GM19395 (cell line): ENCODE data around the gene RGS7.

Source experiments
- ATAC-seq: cut with Tn5 transposase; IDR thresholded peaks from one replicate; pipeline ENCODE4 v1.9.1; 2021; ENCODE audit warnings: mild to moderate bottlenecking, moderate library complexity; ENCODE audit not compliant: unreplicated experiment

Gene RGS7

DNA sequence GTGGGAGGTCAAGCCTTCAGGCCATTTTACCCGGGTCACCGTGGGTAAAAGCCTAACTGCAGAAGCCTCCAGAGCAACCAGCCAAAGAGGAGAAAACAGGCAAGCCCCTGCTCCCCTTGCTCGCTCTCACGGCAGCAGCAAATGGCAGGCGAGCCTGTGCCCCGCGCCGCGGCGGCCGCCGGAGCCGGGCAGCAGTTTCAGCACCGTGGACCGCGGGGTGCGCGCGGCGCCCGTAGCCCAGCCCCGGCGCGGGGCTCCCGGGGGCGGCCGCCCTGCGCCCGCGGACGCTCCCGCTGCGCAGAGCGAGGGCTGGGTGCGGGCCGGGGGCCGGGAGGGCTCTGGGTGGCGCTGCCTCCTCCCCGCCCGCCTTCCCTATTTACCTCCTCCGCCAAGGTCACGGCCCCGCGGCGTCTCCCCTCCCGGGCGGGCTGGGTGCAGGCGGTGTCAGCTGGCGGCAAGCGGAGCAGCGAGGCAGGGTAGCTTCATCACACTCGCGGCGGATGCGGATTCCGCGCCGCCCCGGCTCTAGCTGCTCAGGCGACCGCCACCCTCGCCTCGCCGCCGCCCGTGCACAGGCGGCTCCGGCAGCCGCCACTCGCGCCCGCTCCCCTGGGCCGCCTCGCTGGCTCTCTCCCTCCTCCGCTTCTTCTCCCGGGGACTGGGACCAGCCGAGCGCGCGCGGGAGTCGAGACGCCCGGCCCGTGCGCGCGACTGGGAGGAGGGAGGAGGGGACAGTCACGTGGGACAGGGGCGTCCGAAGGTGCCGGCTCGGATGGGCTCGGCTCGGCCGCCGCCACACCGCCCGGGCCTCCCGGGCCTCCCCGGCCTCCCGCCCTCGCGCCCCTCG is at the start of gene RGS7:
Gene RGS7 (minus strand): TSS at position 687 of the 847 bp plus-strand sequence.
- peak; percentile 72 for ATAC-seq

- ATAC-seq = no peak
Measured at GRCh38 chr1:241406421-241406820, 49.4 kb upstream of the RGS7 start.

DNA sequence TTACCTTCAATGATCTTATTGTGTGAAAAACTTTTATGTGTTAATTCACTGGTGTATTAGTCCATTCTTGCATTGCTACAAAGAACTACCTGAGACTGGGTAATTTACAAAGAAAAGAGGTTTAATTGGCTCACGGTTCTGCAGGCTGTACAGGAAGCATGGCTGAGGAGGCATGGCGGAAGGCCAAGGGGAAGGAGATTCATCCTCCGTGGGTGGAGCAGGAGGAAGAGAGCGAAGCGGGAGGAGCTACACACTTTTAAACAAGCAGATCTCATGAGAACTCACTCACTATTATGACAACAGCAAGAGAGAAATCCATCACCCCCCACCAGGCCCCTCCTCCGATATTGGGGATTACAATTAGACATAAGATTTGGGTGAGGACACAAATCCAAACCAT is 44.2 kb upstream of the RGS7 start:
- no peak for ATAC-seq

- no peak for ATAC-seq
Measured at GRCh38 chr1:241396747-241397681, 40.0 kb upstream of the RGS7 start.

GRCh38 chr1:241391926-241392710 is 35.1 kb upstream of the RGS7 start:
- ATAC-seq = no peak

DNA sequence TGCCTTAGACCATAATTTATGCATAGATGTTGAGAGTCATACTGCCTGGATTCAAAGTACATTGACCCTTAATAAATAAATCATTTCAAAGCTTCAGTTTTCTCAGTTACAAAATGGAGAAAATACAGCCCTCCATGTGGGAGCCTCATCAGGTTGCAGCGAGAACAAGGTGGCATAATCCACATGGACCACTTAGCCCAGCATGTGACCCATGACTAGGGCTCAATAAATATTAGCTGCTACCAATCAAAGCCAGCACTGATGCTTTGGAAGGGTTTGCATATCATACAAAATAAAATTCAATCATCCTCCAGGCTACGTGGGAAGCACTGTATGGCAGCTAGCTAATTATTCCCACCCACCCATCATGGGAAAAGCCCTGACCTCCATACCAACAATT is 33.5 kb upstream of the RGS7 start:
- ATAC-seq = no peak

- no peak for ATAC-seq
Measured at GRCh38 chr1:241389400-241389799, 32.4 kb upstream of the RGS7 start.

GRCh38 chr1:241387216-241387615 is 30.2 kb upstream of the RGS7 start:
- ATAC-seq = no peak

- ATAC-seq = no peak
Measured at GRCh38 chr1:241376701-241377100, 19.7 kb upstream of the RGS7 start.

- no peak for ATAC-seq
Measured at GRCh38 chr1:241375886-241376285, 18.9 kb upstream of the RGS7 start.

DNA sequence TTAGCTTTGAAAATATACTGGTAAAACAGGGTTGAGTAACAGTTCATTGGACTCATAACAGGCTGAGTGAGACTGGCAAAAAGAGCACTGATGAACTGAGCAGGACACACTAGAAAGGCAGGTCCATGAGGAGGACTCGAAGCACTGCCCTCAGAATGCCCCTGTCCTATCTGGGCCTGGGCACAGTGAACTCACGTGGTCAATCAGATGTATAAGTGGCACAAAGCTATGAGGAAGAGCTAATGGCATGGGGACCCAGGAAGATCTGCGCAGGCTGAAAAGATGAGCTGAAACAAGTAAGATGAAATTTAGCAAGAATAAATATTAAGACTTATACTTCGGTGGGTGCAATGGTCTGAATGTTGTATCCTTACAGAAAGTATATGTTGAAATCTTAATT is 9.2 kb upstream of the RGS7 start:
- ATAC-seq = no peak

DNA sequence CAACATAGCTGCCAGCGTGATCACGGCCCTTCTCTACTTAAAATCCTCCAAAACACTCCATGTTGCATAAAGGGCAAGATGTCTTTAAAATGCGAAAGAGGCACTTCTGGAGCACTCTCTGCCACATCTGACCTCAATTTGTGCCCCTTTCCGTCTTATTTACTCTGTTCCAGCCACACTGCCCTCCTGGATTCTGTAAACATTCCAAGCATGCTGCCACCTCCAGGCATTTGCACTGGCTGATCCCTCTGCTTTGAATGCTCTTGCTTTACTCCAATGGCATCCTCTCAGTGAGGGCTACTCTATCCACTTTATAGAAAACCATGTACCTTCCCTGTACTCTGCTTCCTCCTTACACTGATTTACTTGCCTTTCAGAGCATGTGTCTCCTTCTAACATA is 5.3 kb upstream of the RGS7 start:
- no peak for ATAC-seq

GRCh38 chr1:241357366-241358340 is 648 bp upstream of the RGS7 start:
- ATAC-seq = no peak

DNA sequence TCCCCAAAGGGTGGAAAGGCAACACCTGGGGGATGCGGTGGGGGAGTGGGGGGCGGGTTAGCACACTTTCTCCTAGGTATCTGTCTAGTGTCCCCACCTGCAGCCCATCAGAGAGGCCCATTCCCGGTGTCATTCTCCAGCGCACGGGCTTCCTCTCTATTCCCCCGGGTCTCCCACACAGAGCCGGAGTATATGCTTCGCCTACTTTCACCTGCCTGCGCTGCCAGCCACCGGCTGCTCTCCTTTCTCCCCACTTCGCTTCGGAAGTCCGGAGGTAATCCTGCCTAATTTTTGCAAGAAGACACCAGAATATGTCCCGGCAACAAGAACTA is 852 bp downstream of the RGS7 start:
- ATAC-seq = peak; percentile 8

DNA sequence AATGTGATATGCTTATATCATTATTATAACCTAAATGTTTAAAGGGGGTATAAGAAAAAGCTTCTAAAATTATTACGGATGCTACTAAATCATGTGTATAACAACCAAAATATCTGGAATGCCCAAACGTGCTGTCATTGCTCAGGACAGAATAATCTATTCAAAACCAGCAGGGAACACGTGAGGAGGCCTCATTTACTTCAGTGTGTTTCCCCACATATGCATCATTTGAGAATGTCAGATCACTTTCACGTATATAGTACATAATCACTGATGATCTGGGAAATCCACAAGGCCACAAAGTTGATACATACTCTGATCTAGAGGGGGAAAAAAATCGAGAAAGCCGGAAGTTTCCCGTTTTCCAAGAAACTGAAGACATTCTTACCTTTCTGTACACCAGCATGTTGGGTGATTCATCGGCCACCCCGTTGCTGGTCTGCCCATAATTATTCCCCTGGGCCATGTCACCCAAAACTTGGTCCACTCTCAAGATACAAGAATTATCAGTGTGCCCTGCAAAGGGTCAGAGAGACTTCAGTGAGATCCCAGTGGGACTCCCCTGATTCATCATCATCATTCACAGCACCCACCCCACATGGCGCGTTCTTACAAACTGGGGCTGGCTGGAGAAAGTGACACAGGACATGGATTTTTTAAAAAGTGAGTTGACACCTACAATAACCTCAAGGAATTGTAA is 1.5 kb downstream of the RGS7 start:
- no peak for ATAC-seq

DNA sequence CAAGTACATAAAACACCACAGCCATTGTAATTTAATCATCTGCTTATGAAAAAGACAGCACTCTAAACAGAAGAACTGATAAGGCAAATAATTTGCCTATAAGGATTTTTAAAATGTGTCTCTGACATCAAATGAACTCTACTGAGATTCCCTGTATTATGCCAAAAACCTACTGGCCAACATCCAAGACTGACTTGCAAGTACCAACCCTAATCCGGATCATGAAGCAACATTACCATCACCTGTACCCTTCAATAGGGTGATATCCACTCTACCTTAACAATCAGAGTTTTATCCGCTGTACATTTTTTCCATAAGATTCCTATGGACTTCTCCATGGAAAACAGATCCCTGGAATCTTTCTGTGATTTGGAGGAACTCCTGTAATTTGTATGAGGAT is 4.6 kb downstream of the RGS7 start:
- no peak for ATAC-seq

DNA sequence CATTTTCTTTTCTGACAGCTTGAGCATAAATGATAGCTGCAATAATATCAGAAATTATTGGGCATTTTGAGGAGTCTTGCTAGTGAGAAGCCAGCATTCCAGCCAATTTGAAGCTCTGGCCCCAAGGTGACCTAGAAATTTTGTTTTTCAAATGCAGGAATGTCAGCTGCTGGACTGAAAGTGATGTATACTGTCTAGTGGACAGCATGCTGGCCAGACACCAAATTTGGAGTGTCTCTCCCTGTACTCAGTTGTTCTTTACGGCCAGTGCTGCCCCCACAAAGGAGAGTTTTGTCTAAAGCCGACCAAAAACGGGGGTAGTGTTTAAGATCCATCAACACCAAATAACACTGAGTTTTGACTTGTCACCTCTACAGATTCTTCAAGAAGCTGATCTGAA is 5.2 kb downstream of the RGS7 start:
- no peak for ATAC-seq

DNA sequence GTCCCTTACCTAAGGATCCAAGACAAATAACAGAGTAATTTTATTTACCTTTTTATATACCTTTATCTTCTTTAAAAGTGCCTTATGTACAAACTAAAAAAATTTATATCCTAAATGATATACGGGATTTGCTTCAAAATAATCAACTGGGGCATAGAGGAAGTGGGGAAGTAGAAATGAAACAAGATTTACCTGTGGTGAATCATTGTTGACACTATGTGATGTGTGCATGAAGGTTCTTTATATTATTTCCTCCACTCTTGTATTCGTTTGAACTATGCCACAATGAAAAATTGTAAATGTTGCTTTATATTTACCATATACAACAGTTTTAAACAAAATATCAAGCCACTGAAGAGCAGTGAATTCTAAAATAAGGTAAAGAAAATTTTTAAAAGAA is 13.0 kb downstream of the RGS7 start:
- ATAC-seq = no peak

DNA sequence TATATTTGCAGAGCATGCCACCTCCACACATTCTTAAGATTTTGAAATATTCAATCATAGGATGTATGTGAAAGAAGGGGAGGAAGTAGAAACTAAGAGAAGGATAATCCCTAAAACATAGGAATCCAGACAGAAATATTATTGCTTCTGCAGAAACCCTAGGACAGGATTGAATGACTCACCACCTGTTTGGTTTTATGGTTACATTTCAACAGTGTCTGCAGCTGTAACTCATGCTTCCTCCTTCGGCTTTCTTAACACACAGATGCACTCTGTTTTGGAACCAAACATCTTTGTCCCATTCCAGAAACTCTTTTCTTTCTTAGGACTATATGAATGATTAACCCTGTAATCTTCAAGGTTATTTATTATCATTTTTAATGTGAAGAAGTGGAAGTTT is 20.7 kb downstream of the RGS7 start:
- ATAC-seq = no peak
